ENCODE data around the gene MRPL10.
A peak's percentile ranks its signal among the peaks of the same experiment; 100 is the strongest.

MRPL10 gene

DNA sequence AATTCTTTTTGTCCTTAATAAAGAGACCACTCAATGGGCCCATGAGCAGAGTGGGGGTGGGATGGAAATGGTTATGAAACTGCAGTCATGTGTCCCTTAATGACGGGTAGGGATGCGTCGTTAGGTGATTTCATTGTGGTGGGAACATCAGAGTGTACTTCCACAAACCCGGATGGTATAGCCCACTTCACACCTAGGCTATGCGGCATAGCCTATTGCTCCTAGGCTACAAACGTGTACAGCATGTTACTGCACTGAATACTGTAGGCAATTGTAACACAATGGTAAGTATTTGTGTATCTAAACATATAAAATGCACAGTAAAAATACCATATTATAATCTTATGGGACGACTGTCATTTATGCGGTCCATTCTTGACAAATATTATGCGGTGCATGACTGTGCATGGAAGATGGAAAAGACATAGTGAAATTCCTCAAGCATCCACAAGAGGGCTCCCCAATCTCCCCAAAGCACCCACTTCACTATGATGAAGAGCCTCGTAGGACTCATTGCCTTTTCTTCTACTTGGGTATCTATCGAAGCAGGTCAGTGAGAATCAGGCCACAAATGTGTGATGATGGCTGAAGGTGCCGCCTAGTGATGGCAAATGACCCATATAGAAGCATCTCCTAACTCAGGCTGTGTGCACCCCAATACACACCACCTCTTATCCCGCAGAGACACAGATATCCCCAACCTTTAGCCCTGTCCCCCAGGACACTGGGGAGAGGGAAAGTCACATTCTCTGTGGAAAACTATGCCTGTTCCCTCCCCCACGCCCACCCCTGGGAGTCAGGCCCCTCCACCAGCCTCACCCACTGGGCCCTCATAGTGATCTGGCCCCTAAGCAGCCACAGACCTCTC, 54.8 kb downstream of the MRPL10 start:
- H3K27ac ChIP-seq (ENCODE audit: extremely low read depth, low read depth, low read length), result no peak overlapping the region
- H3K36me3 ChIP-seq (ENCODE audit: control insufficient read depth in 2 of 2, insufficient read depth in 1 of 2, low read length in 2 of 2), result no peaks in the 10 kb centered on the region
- H3K4me1 ChIP-seq (ENCODE audit: control insufficient read depth, insufficient read depth, low read length), result no peaks in the 10 kb centered on the region
- H3K9me3 ChIP-seq (ENCODE audit: control insufficient read depth, insufficient read depth, low read depth, low read length), result no peaks in the 10 kb centered on the region
- TF ChIP-seq, protein P1, sequence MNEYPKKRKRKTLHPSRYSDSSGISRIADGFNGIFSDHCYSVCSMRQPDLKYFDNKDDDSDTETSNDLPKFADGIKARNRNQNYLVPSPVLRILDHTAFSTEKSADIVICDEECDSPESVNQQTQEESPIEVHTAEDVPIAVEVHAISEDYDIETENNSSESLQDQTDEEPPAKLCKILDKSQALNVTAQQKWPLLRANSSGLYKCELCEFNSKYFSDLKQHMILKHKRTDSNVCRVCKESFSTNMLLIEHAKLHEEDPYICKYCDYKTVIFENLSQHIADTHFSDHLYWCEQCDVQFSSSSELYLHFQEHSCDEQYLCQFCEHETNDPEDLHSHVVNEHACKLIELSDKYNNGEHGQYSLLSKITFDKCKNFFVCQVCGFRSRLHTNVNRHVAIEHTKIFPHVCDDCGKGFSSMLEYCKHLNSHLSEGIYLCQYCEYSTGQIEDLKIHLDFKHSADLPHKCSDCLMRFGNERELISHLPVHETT (tag by site-specific recombination; IDR thresholded peaks at IDR 0.05), result no peak
- TF ChIP-seq CTCF (tag by site-specific recombination; IDR thresholded peaks at IDR 0.05) (peak; percentile 43; the same call in 1 of the 2 replicates), ZNF654 (tag by site-specific recombination; IDR thresholded peaks at IDR 0.05; ENCODE audit: low read depth) (peak; percentile 59), ZNF513 (tag by site-specific recombination; IDR thresholded peaks at IDR 0.05) (peak; percentile 67), ZSCAN23 (tag by site-specific recombination; IDR thresholded peaks at IDR 0.05) (no peak), ZNF423 (tag by site-specific recombination; IDR thresholded peaks at IDR 0.05) (no peak), ZNF76 (tag by site-specific recombination; IDR thresholded peaks at IDR 0.05; ENCODE audit: borderline replicate concordance, low read depth) (no peak)
- TF ChIP-seq, protein P2, sequence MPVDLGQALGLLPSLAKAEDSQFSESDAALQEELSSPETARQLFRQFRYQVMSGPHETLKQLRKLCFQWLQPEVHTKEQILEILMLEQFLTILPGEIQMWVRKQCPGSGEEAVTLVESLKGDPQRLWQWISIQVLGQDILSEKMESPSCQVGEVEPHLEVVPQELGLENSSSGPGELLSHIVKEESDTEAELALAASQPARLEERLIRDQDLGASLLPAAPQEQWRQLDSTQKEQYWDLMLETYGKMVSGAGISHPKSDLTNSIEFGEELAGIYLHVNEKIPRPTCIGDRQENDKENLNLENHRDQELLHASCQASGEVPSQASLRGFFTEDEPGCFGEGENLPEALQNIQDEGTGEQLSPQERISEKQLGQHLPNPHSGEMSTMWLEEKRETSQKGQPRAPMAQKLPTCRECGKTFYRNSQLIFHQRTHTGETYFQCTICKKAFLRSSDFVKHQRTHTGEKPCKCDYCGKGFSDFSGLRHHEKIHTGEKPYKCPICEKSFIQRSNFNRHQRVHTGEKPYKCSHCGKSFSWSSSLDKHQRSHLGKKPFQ (tag by site-specific recombination; IDR thresholded peaks at IDR 0.05), result peak; percentile 83
- POLR2A ChIA-PET, result no interaction called here
- no peak overlapping the region for H3K4me3 ChIP-seq (ENCODE audit: low read depth, low read length)
- CTCF ChIA-PET, result interaction anchor here (0.7 to 1.3 kb wide), 11 partner anchors 10 to 111 kb away, joined by 3 to 5 read pairs (median 3); no protein-coding TSS in a partner anchor

GRCh38 chr17:47774987-47775580, 56.3 kb downstream of the MRPL10 start:
- H3K4me1 ChIP-seq (ENCODE audit: control insufficient read depth, insufficient read depth, low read length), result no peaks in the 10 kb centered on the region
- H3K27ac ChIP-seq (ENCODE audit: extremely low read depth, low read depth, low read length), result no peak overlapping the region
- ChIA-PET CTCF (interaction anchor here (1.0 kb wide), 1 partner anchor 27 kb away, joined by 3 read pairs; no protein-coding TSS in a partner anchor), POLR2A (no interaction called here)
- no peaks in the 10 kb centered on the region for H3K36me3 ChIP-seq (ENCODE audit: control insufficient read depth in 2 of 2, insufficient read depth in 1 of 2, low read length in 2 of 2)
- H3K4me3 ChIP-seq (ENCODE audit: low read depth, low read length), result no peak overlapping the region
- H3K9me3 ChIP-seq (ENCODE audit: control insufficient read depth, insufficient read depth, low read depth, low read length), result no peaks in the 10 kb centered on the region
- TF ChIP-seq ZNF837 (tag by site-specific recombination; IDR thresholded peaks at IDR 0.05), result no peak
- TF ChIP-seq GLIS1 (tag by site-specific recombination; IDR thresholded peaks at IDR 0.05), result peak; percentile 84
- TF ChIP-seq ZNF549 (tag by site-specific recombination; IDR thresholded peaks at IDR 0.05), result no peak
- no peak for TF ChIP-seq ZNF658 (tag by site-specific recombination; IDR thresholded peaks at IDR 0.05)

DNA sequence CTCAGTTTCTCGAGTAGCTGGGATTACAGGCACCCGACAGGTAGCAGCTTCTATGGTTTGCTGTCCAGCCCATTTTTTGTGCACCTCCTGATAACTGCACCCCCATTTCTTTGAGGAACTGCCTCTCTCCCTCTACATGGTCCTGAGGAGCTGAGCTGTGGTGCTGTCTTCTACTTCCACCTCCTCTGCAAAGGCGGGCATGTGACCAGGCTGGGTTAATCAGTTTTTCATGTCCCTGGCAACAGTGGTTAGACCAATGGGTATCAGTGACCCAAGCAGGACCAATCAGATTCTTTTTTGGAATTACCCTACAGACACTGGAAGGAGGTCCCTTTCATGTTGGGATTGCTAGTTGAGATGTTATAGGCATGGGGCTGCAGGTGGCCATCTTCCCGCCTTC, 57.0 kb downstream of the MRPL10 start:
- no peak overlapping the region for H3K4me3 ChIP-seq (ENCODE audit: low read depth, low read length)
- H3K4me1 ChIP-seq (ENCODE audit: control insufficient read depth, insufficient read depth, low read length), result no peaks in the 10 kb centered on the region
- no peaks in the 10 kb centered on the region for H3K36me3 ChIP-seq (ENCODE audit: control insufficient read depth in 2 of 2, insufficient read depth in 1 of 2, low read length in 2 of 2)
- CTCF ChIA-PET, result interaction anchor here (0.8 to 1.6 kb wide), 2 partner anchors 16 to 244 kb away, joined by 3 to 4 read pairs; no protein-coding TSS in a partner anchor
- H3K9me3 ChIP-seq (ENCODE audit: control insufficient read depth, insufficient read depth, low read depth, low read length), result no peaks in the 10 kb centered on the region
- POLR2A ChIA-PET, result interaction anchor here (1.6 kb wide), 1 partner anchor 121 kb away, joined by 3 read pairs; the partner anchor contains the start of gene SP2
- no peak overlapping the region for H3K27ac ChIP-seq (ENCODE audit: extremely low read depth, low read depth, low read length)
- no peak for TF ChIP-seq ZNF266 (tag by site-specific recombination; IDR thresholded peaks at IDR 0.05; ENCODE audit: low read depth)
- no peak for TF ChIP-seq KLF10 (tag by site-specific recombination; IDR thresholded peaks at IDR 0.05)
- TF ChIP-seq ZFP69B (tag by site-specific recombination; IDR thresholded peaks at IDR 0.05), result no peak
- no peak for TF ChIP-seq ZNF214 (tag by site-specific recombination; IDR thresholded peaks at IDR 0.05; ENCODE audit: borderline replicate concordance)
- no peak for TF ChIP-seq ZNF792 (tag by site-specific recombination; IDR thresholded peaks at IDR 0.05)
- no peak for TF ChIP-seq ZBTB6 (tag by site-specific recombination; IDR thresholded peaks at IDR 0.05)
- no peak for TF ChIP-seq ZNF626 (tag by site-specific recombination; IDR thresholded peaks at IDR 0.05)
- TF ChIP-seq ZNF391 (tag by site-specific recombination; IDR thresholded peaks at IDR 0.05; ENCODE audit: borderline replicate concordance, low read depth), result no peak
- no peak for TF ChIP-seq OSR2 (tag by site-specific recombination; IDR thresholded peaks at IDR 0.05)
- TF ChIP-seq ZNF529 (tag by site-specific recombination; IDR thresholded peaks at IDR 0.05; ENCODE audit: insufficient replicate concordance), result no peak
- TF ChIP-seq ZNF791 (tag by site-specific recombination; IDR thresholded peaks at IDR 0.05), result no peak

Data from HEK293 (cell line).